ENCODE data around the gene DIAPH2.

Gene DIAPH2

GRCh38 chrX:97619499-97619898 lies 934.9 kb downstream of the DIAPH2 start:
- ChIA-PET CTCF (no interaction called here), POLR2A (ENCODE audit: low non-redundant PET) (no interaction called here)
- no peak overlapping the region for H3K27ac ChIP-seq
- DNase-seq (ENCODE audit: low spot score): no peak
- no peak for TF ChIP-seq CTCF (conservative IDR thresholded peaks at IDR 0.05; ENCODE audit: low read depth)

- CTCF ChIA-PET: no interaction called here
Measured at GRCh38 chrX:97622111-97622510, 937.5 kb downstream of the DIAPH2 start.

GRCh38 chrX:97628326-97628725 lies 943.7 kb downstream of the DIAPH2 start:
- TF ChIP-seq CTCF (conservative IDR thresholded peaks at IDR 0.05; ENCODE audit: low read depth): no peak
- ChIA-PET POLR2A (ENCODE audit: low non-redundant PET) (no interaction called here), CTCF (no interaction called here)
- no peak for DNase-seq (ENCODE audit: low spot score)
- no peak overlapping the region for H3K27ac ChIP-seq

More at GRCh38 chrX:97622111-97622510, 937.5 kb downstream of the DIAPH2 start:
- TF ChIP-seq CTCF (conservative IDR thresholded peaks at IDR 0.05; ENCODE audit: low read depth): no peak
- H3K27ac ChIP-seq: no peak overlapping the region
- no peak for DNase-seq (ENCODE audit: low spot score)
- POLR2A ChIA-PET (ENCODE audit: low non-redundant PET): no interaction called here

- no peak overlapping the region for H3K27ac ChIP-seq
- POLR2A ChIA-PET (ENCODE audit: low non-redundant PET): no interaction called here
- TF ChIP-seq CTCF (conservative IDR thresholded peaks at IDR 0.05; ENCODE audit: low read depth): no peak
- no peak for DNase-seq (ENCODE audit: low spot score)
- CTCF ChIA-PET: no interaction called here
Measured at GRCh38 chrX:97628807-97629596, 944.4 kb downstream of the DIAPH2 start.

- POLR2A ChIA-PET (ENCODE audit: low non-redundant PET): no interaction called here
- no peak overlapping the region for H3K27ac ChIP-seq
- no peak for TF ChIP-seq CTCF (conservative IDR thresholded peaks at IDR 0.05; ENCODE audit: low read depth)
- DNase-seq (ENCODE audit: low spot score): no peak
- CTCF ChIA-PET: no interaction called here
Measured at GRCh38 chrX:97629597-97629985, 944.9 kb downstream of the DIAPH2 start.

- ChIA-PET CTCF (interaction anchor here (1.1 kb wide), 1 partner anchor 139 kb away, joined by 3 read pairs; no protein-coding TSS in a partner anchor), POLR2A (ENCODE audit: low non-redundant PET) (no interaction called here)
- no peak for TF ChIP-seq CTCF (conservative IDR thresholded peaks at IDR 0.05; ENCODE audit: low read depth)
- H3K27ac ChIP-seq: no peak overlapping the region
- no peak for DNase-seq (ENCODE audit: low spot score)
Measured at GRCh38 chrX:97633798-97634197, 949.2 kb downstream of the DIAPH2 start.
